Muscle of leg (tissue), 11 donors: ENCODE measurements around the gene TUBB. TPM values are rescaled to one million over a fixed set of nuclear protein-coding genes. Genes with fewer than 3 reads are reported as not detected.

ENCODE experiments used
- DNase-seq: peaks from one replicate; pipeline ENCODE4 v3.0.0; 2013
- H3K27ac ChIP-seq: one replicate; pipeline ENCODE4 v1.5.1; 2013; ENCODE audit warnings: mild to moderate bottlenecking, low read length, control low read depth
- H3K27me3 ChIP-seq: one replicate; pipeline ENCODE4 v1.6.1; 2013; ENCODE audit warnings: low read length; ENCODE audit not compliant: control insufficient read depth, insufficient read depth
- H3K36me3 ChIP-seq: one replicate; pipeline ENCODE4 v1.6.1; 2013; ENCODE audit warnings: low read length; ENCODE audit not compliant: control insufficient read depth, insufficient read depth
- H3K4me1 ChIP-seq: one replicate; pipeline ENCODE4 v1.6.1; 2013; ENCODE audit warnings: low read length; ENCODE audit not compliant: control insufficient read depth, insufficient read depth
- H3K4me3 ChIP-seq: one replicate; pipeline ENCODE4 v1.5.1; 2013; ENCODE audit warnings: low read length, control low read depth
- H3K9me3 ChIP-seq: replicated peaks from 2 replicates; pipeline ENCODE4 v1.6.1; 2013; ENCODE audit warnings: low read depth, low read length; ENCODE audit not compliant: control insufficient read depth
- WGBS: methylation state at CpG from one replicate; pipeline ENCODE4 v1.1.5; 2013; ENCODE audit warnings: missing lambda C conversion rate; ENCODE audit not compliant: insufficient coverage; 5-methylcytosine and 5-hydroxymethylcytosine counted together
- polyA plus RNA-seq, 8 donors: library from polyadenylated mRNA; unstranded; fragments of 120-200 nt; gene quantifications; one replicate each; pipeline versions ENCODE4 v1.2.1 to v1.2.3, GENCODE V29; 2013; ENCODE audit warnings: inconsistent platforms in 1 of 8, low replicate concordance in 1 of 8; ENCODE audit not compliant: insufficient read length in 8 of 8, insufficient read depth in 1 of 8
- total RNA-seq: library from RNA; stranded (reverse); fragments of 120-200 nt; gene quantifications from one replicate; pipeline ENCODE4 v1.2.4, GENCODE V29; 2013

The TUBB gene
- total and polyA plus RNA-seq, 9 donors: 403 to 1,098 (median 965) TPM

- Histone ChIP-seq H3K36me3 (peaks cover 65% of the 10 kb centered on the region), H3K4me1 (peaks cover 66% of the 10 kb centered on the region), H3K4me3 (peak overlapping the region; percentile 99), H3K27me3 (no peaks in the 10 kb centered on the region), H3K9me3 (no peaks in the 10 kb centered on the region), H3K27ac (peak overlapping the region; percentile 90)
- no peak for DNase-seq
- WGBS: 52% methylated on average over 3 of the region's 4 CpGs
These were observed 38.4 kb upstream of the TUBB start for GRCh38 chr6:30681766-30682142.

- Histone ChIP-seq H3K36me3 (peaks cover 58% of the 10 kb centered on the region), H3K27me3 (no peaks in the 10 kb centered on the region), H3K27ac (peak overlapping the region; percentile 90), H3K4me3 (peak overlapping the region; percentile 99), H3K4me1 (peaks cover 66% of the 10 kb centered on the region), H3K9me3 (no peaks in the 10 kb centered on the region)
- WGBS: 10% methylated on average over 6 of the region's 11 CpGs
- DNase-seq: peak; percentile 87
These were observed 37.7 kb upstream of the TUBB start for GRCh38 chr6:30682143-30683117.

GRCh38 chr6:30683183-30683979 is 36.8 kb upstream of the TUBB start:
- 0% methylated on average over 4 of the region's 7 CpGs for WGBS
- Histone ChIP-seq H3K27me3 (no peaks in the 10 kb centered on the region), H3K4me3 (peak overlapping the region; percentile 99), H3K9me3 (no peaks in the 10 kb centered on the region), H3K36me3 (peaks cover 56% of the 10 kb centered on the region), H3K27ac (peak overlapping the region; percentile 90), H3K4me1 (peaks cover 75% of the 10 kb centered on the region)
- peak; percentile 32 for DNase-seq

- Histone ChIP-seq H3K4me3 (peak overlapping the region; percentile 99), H3K9me3 (no peaks in the 10 kb centered on the region), H3K4me1 (peaks cover 80% of the 10 kb centered on the region), H3K27me3 (no peaks in the 10 kb centered on the region), H3K36me3 (peaks cover 54% of the 10 kb centered on the region), H3K27ac (peak overlapping the region; percentile 90)
- DNase-seq: peak; percentile 12
- WGBS: 13% methylated on average over 1 of the region's 2 CpGs
These were observed 36.2 kb upstream of the TUBB start for GRCh38 chr6:30683980-30684338.

DNA sequence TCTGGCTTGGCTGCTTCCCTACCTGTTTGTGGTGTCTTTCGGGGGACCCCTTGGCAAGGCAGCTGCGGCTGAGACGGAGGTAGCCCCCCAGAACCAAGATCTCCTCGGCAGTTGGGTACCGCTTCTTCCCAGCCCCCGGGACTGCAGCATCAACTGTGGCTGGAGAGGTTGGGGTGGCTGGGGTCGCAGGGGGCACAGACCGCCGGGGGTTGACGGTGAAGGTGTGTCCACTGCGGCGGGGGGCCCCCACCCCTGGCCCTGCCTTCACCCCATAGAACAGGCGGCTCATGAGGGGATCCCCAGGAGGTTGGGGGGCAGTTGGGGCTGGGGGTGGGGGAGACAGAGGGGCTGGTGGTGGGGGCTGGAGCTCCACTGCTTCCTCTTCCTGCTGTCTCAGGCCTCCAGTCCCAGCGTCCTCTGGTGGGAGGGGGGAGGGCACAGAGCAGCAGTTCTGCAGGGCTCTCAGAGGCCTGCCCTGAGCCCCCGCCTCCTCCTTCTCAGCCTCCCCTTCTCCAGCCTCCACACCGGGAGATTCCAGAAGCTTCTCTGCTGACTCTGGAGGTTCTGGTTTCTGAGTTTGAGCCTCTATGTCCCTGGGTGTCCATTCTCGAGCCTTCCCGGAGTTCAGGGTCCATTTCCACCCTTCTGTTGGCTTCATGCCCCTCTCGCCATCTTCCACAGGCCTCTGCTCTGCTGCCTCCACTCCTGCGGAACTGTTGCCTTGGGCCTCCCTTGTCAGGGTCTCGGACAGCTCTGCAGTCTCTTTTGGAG is 35.6 kb upstream of the TUBB start:
- Histone ChIP-seq H3K9me3 (no peaks in the 10 kb centered on the region), H3K4me1 (peaks cover 80% of the 10 kb centered on the region), H3K4me3 (peak overlapping the region; percentile 99), H3K27ac (peak overlapping the region; percentile 99), H3K27me3 (no peaks in the 10 kb centered on the region), H3K36me3 (peaks cover 54% of the 10 kb centered on the region)
- WGBS: 25% methylated on average over 7 of the region's 21 CpGs
- DNase-seq: peak; percentile 66

- DNase-seq: peak; percentile 26
- Histone ChIP-seq H3K36me3 (peaks cover 49% of the 10 kb centered on the region), H3K27ac (peak overlapping the region; percentile 99), H3K9me3 (no peaks in the 10 kb centered on the region), H3K27me3 (no peaks in the 10 kb centered on the region), H3K4me3 (peak overlapping the region; percentile 99), H3K4me1 (peaks cover 80% of the 10 kb centered on the region)
- WGBS: 29% methylated on average over 28 of the region's 29 CpGs
These were observed 34.8 kb upstream of the TUBB start for GRCh38 chr6:30685157-30686008.

DNA sequence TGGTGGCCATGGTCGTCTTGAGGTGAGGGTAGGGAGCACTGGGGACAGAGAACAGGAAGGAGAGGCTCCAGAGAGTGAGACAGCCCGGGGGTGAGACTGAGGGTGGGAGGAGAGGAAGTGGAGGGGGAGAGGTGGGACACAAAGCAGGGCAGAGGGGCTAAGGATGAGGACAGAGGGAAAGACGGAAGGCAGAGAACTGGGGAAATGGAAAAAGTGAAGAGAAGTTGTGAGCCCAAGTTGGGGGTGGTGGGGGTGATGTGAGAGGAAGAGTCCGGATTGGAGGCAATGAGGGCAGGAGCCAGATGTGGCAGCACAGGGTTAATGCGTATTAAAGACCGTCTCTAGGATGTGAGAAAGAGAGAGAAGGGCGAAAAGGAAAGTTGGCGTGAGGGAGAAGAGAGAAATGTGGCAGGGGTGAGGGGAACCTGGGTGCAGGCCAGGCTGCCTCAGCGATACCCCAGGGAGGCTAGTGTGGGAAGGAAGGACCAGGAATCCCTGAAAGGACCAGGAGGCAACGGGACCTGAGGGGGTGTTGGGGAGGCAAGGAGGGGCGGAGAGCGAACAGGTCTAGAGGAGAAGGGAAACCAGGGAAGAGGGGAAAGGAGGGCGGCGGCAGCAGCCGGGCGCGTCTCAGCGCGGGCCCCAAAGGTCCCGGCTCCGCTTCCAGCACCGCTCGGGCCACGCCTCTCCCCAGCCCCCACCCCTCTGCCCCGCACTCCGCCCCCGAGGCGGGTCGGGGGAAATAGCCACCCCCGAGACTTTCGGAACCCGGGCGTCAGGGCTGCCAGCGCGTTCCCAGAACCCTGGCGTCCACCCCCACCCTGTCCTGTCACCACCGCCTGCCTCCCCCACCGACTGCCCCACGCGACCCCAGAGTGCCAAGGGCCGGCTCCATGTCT is 33.9 kb upstream of the TUBB start, which contains the start of gene PPP1R18:
TSS of gene PPP1R18 (minus strand) at position 637 of the 899 bp plus-strand sequence. CDS start at position 10, 627 bp downstream.
- H3K27ac ChIP-seq: peak within 1 kb of the TSS; percentile 99
- H3K9me3 ChIP-seq: no peaks in the 10 kb centered on the region
- peaks cover 43% of the 10 kb centered on the region for H3K36me3 ChIP-seq
- no peaks in the 10 kb centered on the region for H3K27me3 ChIP-seq
- H3K4me3 ChIP-seq: peak within 1 kb of the TSS; percentile 99
- under 1% methylated on average over 34 of the region's 41 CpGs for WGBS
- peaks cover 76% of the 10 kb centered on the region for H3K4me1 ChIP-seq
- DNase-seq: peak; percentile 91

- H3K4me1 ChIP-seq: peaks cover 76% of the 10 kb centered on the region
- H3K9me3 ChIP-seq: no peaks in the 10 kb centered on the region
- DNase-seq: peak; percentile 99
- H3K36me3 ChIP-seq: peaks cover 41% of the 10 kb centered on the region
- H3K27ac ChIP-seq: peak overlapping the region; percentile 99
- H3K4me3 ChIP-seq: peak overlapping the region; percentile 99
- H3K27me3 ChIP-seq: no peaks in the 10 kb centered on the region
- 0% methylated on average over 39 of the region's 52 CpGs for WGBS
These were observed 33.1 kb upstream of the TUBB start for GRCh38 chr6:30686908-30687658.
